OCI-LY7 (cell line): Measurements from ENCODE around the gene DHRS12. TPM values are rescaled to one million over a fixed set of nuclear protein-coding genes. Genes with fewer than 3 reads are reported as not detected.
A peak's percentile ranks its signal among the peaks of the same experiment; 100 is the strongest.

Source experiments
- BruUV-seq: library from RNA; stranded (reverse); fragments of 400-500 nt; replicated peaks from 2 replicates; lab custom pipeline; 2021; lab: Mats Ljungman, UMichigan
- CTCF ChIA-PET: fragments of 300-600 bp; sonication (Branson Sonifier 250); formaldehyde crosslinking; loops from one replicate; lab custom pipeline; 2022; ENCODE audit warnings: antibody characterized with exemption; ENCODE audit not compliant: unreplicated experiment; lab: Charles Lee
- POLR2A ChIA-PET: fragments of 300-600 bp; sonication (Branson Sonifier 250); formaldehyde crosslinking; loops from one replicate; lab custom pipeline; 2022; ENCODE audit warnings: antibody characterized with exemption; lab: Charles Lee
- DNase-seq: peaks from one replicate; pipeline ENCODE4 v3.0.0-alpha.2; 2015; ENCODE audit warnings: low spot score
- H2AFZ ChIP-seq: fragments of 200-600 bp; sonication (generic), shearing (Covaris generic); 2 replicates; pipeline ENCODE4 v1.6.1; 2014; ENCODE audit warnings: mild to moderate bottlenecking, antibody characterized with exemption, low read length, moderate library complexity
- H3K27ac ChIP-seq: fragments of 200-600 bp; sonication (generic); 2 replicates; pipeline ENCODE4 v1.5.1; 2014; ENCODE audit warnings: mixed run types, low read depth, mild to moderate bottlenecking, moderate library complexity, low read length, inconsistent platforms; ENCODE audit not compliant: poor library complexity, severe bottlenecking
- H3K36me3 ChIP-seq: fragments of 200-600 bp; sonication (generic); 2 replicates; pipeline ENCODE4 v1.6.1; 2014; ENCODE audit warnings: mild to moderate bottlenecking, antibody characterized with exemption, low read length, moderate library complexity, mixed read lengths; ENCODE audit not compliant: insufficient read depth
- H3K4me1 ChIP-seq: fragments of 200-600 bp; sonication (generic); 2 replicates; pipeline ENCODE4 v1.5.1; 2014; ENCODE audit warnings: mild to moderate bottlenecking, low read length; ENCODE audit not compliant: insufficient read depth, poor library complexity, severe bottlenecking
- H3K4me2 ChIP-seq: fragments of 200-600 bp; sonication (generic); 2 replicates; pipeline ENCODE4 v1.6.1; 2014; ENCODE audit warnings: mild to moderate bottlenecking, low read length
- H3K4me3 ChIP-seq: fragments of 200-600 bp; sonication (generic); 2 replicates; pipeline ENCODE4 v1.5.1; 2014; ENCODE audit warnings: mild to moderate bottlenecking, low read depth, low read length; ENCODE audit not compliant: poor library complexity, severe bottlenecking
- H3K79me2 ChIP-seq: fragments of 200-600 bp; sonication (generic); 2 replicates; pipeline ENCODE4 v1.6.1; 2016; ENCODE audit warnings: low read depth, mild to moderate bottlenecking, low read length, moderate library complexity, mixed read lengths; ENCODE audit not compliant: insufficient read depth
- H3K9me2 ChIP-seq: fragments of 200-600 bp; sonication (generic); 2 replicates; pipeline ENCODE4 v1.6.1; 2016; ENCODE audit warnings: mild to moderate bottlenecking, low read length, mixed read lengths; ENCODE audit not compliant: insufficient read depth
- H3K9me3 ChIP-seq: fragments of 200-600 bp; sonication (generic); 2 replicates; pipeline ENCODE4 v1.6.1; 2014; ENCODE audit warnings: mild to moderate bottlenecking, mixed run types, low read length, mixed read lengths
- H4K20me1 ChIP-seq: fragments of 200-600 bp; sonication (generic); 2 replicates; pipeline ENCODE4 v1.6.1; 2014; ENCODE audit warnings: mild to moderate bottlenecking, antibody characterized with exemption, low read length, moderate library complexity, mixed read lengths; ENCODE audit not compliant: insufficient read depth
- CTCF ChIP-seq: fragments of 200-600 bp; sonication (generic); conservative IDR thresholded peaks from 2 replicates; pipeline ENCODE4 v1.5.1; 2014; ENCODE audit warnings: mild to moderate bottlenecking, antibody characterized with exemption, low read length, moderate library complexity, mixed read lengths
- EZH2phosphoT487 ChIP-seq: fragments of 200-600 bp; sonication (generic); IDR thresholded peaks from 2 replicates; pipeline ENCODE4 v1.6.1; 2018; ENCODE audit warnings: low read depth, borderline replicate concordance, mild to moderate bottlenecking, mixed run types, antibody characterized with exemption, low read length, moderate library complexity, mixed read lengths
- intact Hi-C: fragments of 100-400 bp; cut with micrococcal nuclease; formaldehyde crosslinking; loops from one replicate; pipeline ENCODE4 v1.10.0; 2022; ENCODE audit not compliant: unreplicated experiment
- total RNA-seq, 2 experiments: library from RNA; depleted of rRNA in 1 of 2; stranded (reverse); fragments of >200 nt in 1 of 2; shearing (Covaris generic) in 1 of 2; gene quantifications; 2 replicates each; pipeline ENCODE4 v1.2.3, GENCODE V29; 2014 to 2022

DHRS12 gene
- total RNA-seq, 2 experiments from 2014 or later, result 3.5 to 11.9 TPM

DNA sequence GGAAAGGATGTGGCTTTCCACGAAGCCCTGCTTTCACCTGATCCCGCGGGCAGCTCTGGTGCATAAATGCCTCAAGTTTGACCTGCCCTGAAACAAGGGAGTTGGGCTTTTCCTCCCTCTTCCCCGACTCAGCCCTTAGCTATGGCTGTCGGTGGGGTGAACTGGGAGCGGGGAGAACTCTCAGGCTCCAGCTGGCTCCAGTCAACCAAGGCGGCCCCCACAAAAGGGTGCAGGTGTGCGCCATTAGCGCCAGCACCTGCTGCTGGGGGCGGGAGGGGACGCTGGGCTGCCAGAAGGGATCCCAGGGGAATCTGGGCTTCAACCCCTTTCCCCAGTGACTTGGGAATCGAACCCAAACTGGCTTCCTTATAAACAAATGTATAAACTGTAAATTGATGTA is 7.1 kb upstream of the DHRS12 start:
- Histone ChIP-seq H4K20me1 (no peaks in the 10 kb centered on the region), H3K4me3 (peak overlapping the region; percentile 37), H3K27ac (peak overlapping the region; percentile 78), H3K4me1 (peaks cover 80% of the 10 kb centered on the region), H3K79me2 (no peaks in the 10 kb centered on the region), H3K36me3 (no peaks in the 10 kb centered on the region), H3K9me2 (no peaks in the 10 kb centered on the region), H2AFZ (peak overlapping the region; percentile 5; the same call in 1 of the 2 replicates), H3K9me3 (no peaks in the 10 kb centered on the region), H3K4me2 (peak overlapping the region; percentile 79)
- intact Hi-C loops, result loop anchor here (1.0 to 5.0 kb wide), 2 partner anchors 21 to 646 kb away; partner anchors contain the start of gene CKAP2
- DNase-seq, result peak; percentile 89
- TF ChIP-seq CTCF, result no peak
- TF ChIP-seq EZH2phosphoT487, result no peak
- BruUV-seq, result no TSS peak
- ChIA-PET POLR2A (interaction anchor here (0.8 to 8.1 kb wide), 6 partner anchors 14 to 421 kb away, joined by 3 to 147 read pairs (median 5); partner anchors contain the start of gene INTS6), CTCF (interaction anchor here (1.0 to 1.3 kb wide), 2 partner anchors 18 to 21 kb away, joined by 4 to 5 read pairs; no protein-coding TSS in a partner anchor)

DNA sequence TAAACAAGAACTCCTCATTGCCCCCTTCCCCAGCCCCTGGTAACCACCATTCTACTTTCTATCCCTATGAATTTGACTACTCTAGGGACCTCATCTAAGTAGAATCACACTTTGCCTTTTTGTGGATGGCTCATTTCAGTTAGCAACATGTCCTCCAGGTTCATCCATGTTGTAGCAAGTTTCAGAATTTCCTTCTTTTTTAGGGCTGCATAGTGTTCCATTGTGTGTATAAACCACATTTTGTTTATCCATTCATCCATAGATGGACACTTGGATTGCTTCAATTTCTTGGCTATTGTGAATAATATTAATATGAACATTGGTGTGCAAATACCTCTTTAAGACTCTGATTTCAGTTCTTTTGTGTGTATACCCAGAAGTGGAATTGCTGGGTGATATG is 4.8 kb upstream of the DHRS12 start:
- no peak overlapping the region for H3K4me2 ChIP-seq
- BruUV-seq, result no TSS peak
- intact Hi-C loops, result no loop called here
- H3K9me3 ChIP-seq, result no peaks in the 10 kb centered on the region
- no peak overlapping the region for H2AFZ ChIP-seq
- no peak overlapping the region for H3K27ac ChIP-seq
- H3K79me2 ChIP-seq, result peaks cover 10% of the 10 kb centered on the region; the same call in 1 of the 2 replicates
- no peak for DNase-seq
- peaks cover 76% of the 10 kb centered on the region for H3K4me1 ChIP-seq
- CTCF ChIA-PET, result no interaction called here
- TF ChIP-seq CTCF (no peak), EZH2phosphoT487 (no peak)
- H4K20me1 ChIP-seq, result no peaks in the 10 kb centered on the region
- POLR2A ChIA-PET, result interaction anchor here (0.9 to 8.1 kb wide), 3 partner anchors 12 to 16 kb away, joined by 3 to 147 read pairs (median 3); no protein-coding TSS in a partner anchor
- H3K36me3 ChIP-seq, result 0 out of 2 replicates have a peak, but pooled peaks cover 8% of the 10 kb centered on the region
- no peaks in the 10 kb centered on the region for H3K9me2 ChIP-seq
- H3K4me3 ChIP-seq, result no peak overlapping the region

- no peak for DNase-seq
- 0 out of 2 replicates have a peak, but pooled peaks cover 8% of the 10 kb centered on the region for H3K36me3 ChIP-seq
- CTCF ChIA-PET, result no interaction called here
- no peaks in the 10 kb centered on the region for H4K20me1 ChIP-seq
- H3K9me3 ChIP-seq, result no peaks in the 10 kb centered on the region
- H2AFZ ChIP-seq, result no peak overlapping the region
- peaks cover 10% of the 10 kb centered on the region; the same call in 1 of the 2 replicates for H3K79me2 ChIP-seq
- H3K4me3 ChIP-seq, result no peak overlapping the region
- no TSS peak for BruUV-seq
- intact Hi-C loops, result no loop called here
- no peak for TF ChIP-seq CTCF
- no peak for TF ChIP-seq EZH2phosphoT487
- H3K27ac ChIP-seq, result no peak overlapping the region
- H3K4me1 ChIP-seq, result peaks cover 73% of the 10 kb centered on the region
- POLR2A ChIA-PET, result interaction anchor here (0.9 to 1.8 kb wide), 3 partner anchors 12 to 22 kb away, joined by 3 to 7 read pairs (median 6); no protein-coding TSS in a partner anchor
- H3K9me2 ChIP-seq, result no peaks in the 10 kb centered on the region
- no peak overlapping the region for H3K4me2 ChIP-seq
Observed at GRCh38 chr13:51807041-51807440, 3.1 kb upstream of the DHRS12 start.
